ENCODE measurements around the gene TBCC. TPM values are rescaled to one million over a fixed set of nuclear protein-coding genes. Genes with fewer than 3 reads are reported as not detected.

Gene TBCC
- total and polyA plus RNA-seq, 4 experiments from 2014 or later, result 57.4 to 138 (median 70.0) TPM

DNA sequence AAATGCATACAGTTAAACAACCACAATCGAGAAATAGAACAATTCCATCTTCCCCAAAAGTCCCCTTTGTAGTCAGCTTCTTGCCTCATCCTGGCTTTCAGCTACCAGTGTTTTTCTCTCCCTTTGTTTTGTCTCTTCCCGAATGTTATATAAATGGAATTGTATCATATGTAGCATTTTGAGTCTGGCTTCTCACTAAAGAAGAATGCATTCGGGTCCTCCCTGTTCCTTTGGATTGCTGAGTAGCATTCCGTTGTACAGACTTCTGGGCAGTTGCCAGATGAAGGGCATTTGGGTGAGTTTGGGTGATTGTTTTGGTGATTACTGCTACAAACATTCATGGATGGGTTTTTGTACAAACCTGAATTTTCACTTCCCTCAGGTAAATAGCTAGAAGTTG is 51.3 kb downstream of the TBCC start:
- peaks cover 29 to 51% of the 10 kb centered on the region in 2 donors for H3K36me3 Mint-ChIP-seq
- Histone ChIP-seq H3K36me3 (ENCODE audit: insufficient read depth, low read length) (peaks cover 15% of the 10 kb centered on the region), H3K27ac (ENCODE audit: low read depth, low read length) (no peak overlapping the region), H3K9me3 (ENCODE audit: control insufficient read depth in 1 of 2, low read length in 2 of 2) (no peaks in the 10 kb centered on the region), H3K27me3 (ENCODE audit: insufficient read depth, low read length) (no peaks in the 10 kb centered on the region), H3K4me1 (ENCODE audit: insufficient read depth, low read length) (peaks cover 12% of the 10 kb centered on the region), H3K4me3 (ENCODE audit: low read length in 2 of 2) (no peak overlapping the region)
- intact Hi-C loops (cut with micrococcal nuclease), result loop anchor here (5.0 kb wide), 1 partner anchor 33 kb away; no protein-coding TSS in a partner anchor
- no peak for DNase-seq
- CTCF ChIA-PET (ENCODE audit: partially characterized antibody), result interaction anchor here (0.6 to 4.4 kb wide), 6 partner anchors 26 to 185 kb away, joined by 3 to 23 read pairs (median 4); partner anchors contain the start of gene RPL7L1
- H3K27me3 Mint-ChIP-seq, result no peaks in the 10 kb centered on the region
- no peak overlapping the region for H3K4me3 Mint-ChIP-seq
- no peaks in the 10 kb centered on the region for H3K9me3 Mint-ChIP-seq
- H3K27ac Mint-ChIP-seq, result peak overlapping the region in 4 of 7 donors; percentile 44 to 87 (median 82)
- POLR2A ChIA-PET (ENCODE audit: partially characterized antibody), result interaction anchor here (1.2 to 2.6 kb wide), 2 partner anchors 32 to 93 kb away, joined by 4 to 8 read pairs; no protein-coding TSS in a partner anchor
- peaks cover 15 to 25% (median 20%) of the 10 kb centered on the region in 4 donors for H3K4me1 Mint-ChIP-seq

Other genes with a start within 250 kb of the TBCC start
- gene UBR2, start 182.1 kb downstream of the TBCC start, total RNA-seq, result 10 to 100 TPM; 55.0 to 55.7 TPM
- gene UBR2, start 182.1 kb downstream of the TBCC start, polyA plus RNA-seq, result 10 to 100 TPM in 1 of 2 donors, 1 to 10 TPM in 1; 4.9 to 13.1 TPM
- not detected for gene PRPH2, start 23.5 kb downstream of the TBCC start, total RNA-seq
- gene PRPH2, start 23.5 kb downstream of the TBCC start, polyA plus RNA-seq, result under 1 TPM in 1 of 2 donors, not detected in 1; 0.11 TPM
- gene BICRAL, start 35.9 kb upstream of the TBCC start, total RNA-seq, result 10 to 100 TPM; 36.4 to 38.5 TPM
- gene BICRAL, start 35.9 kb upstream of the TBCC start, polyA plus RNA-seq, result 1 to 10 TPM; 2.4 to 6.1 TPM
- 10 to 100 TPM; 89.2 to 89.8 TPM for gene RPL7L1, start 133.5 kb upstream of the TBCC start, total RNA-seq
- 10 to 100 TPM; 39.6 to 82.2 TPM for gene RPL7L1, start 133.5 kb upstream of the TBCC start, polyA plus RNA-seq
- gene PTCRA, start 169.9 kb upstream of the TBCC start, total RNA-seq, result not detected
- not detected for gene PTCRA, start 169.9 kb upstream of the TBCC start, polyA plus RNA-seq
- gene CNPY3, start 183.4 kb upstream of the TBCC start, total RNA-seq, result 10 to 100 TPM; 83.4 to 86.7 TPM
- gene CNPY3, start 183.4 kb upstream of the TBCC start, polyA plus RNA-seq, result 10 to 100 TPM; 92.7 to 95.8 TPM
- 1 to 10 TPM; 1.1 to 1.2 TPM for gene GNMT, start 214.7 kb upstream of the TBCC start, total RNA-seq
- under 1 TPM in 1 of 2 donors, not detected in 1; 0.36 TPM for gene GNMT, start 214.7 kb upstream of the TBCC start, polyA plus RNA-seq
- 10 to 100 TPM; 38.9 to 40.5 TPM for gene PEX6, start 233.1 kb upstream of the TBCC start, total RNA-seq
- gene PEX6, start 233.1 kb upstream of the TBCC start, polyA plus RNA-seq, result 10 to 100 TPM; 14.5 TPM
- gene PPP2R5D, start 238.5 kb upstream of the TBCC start, total RNA-seq, result 10 to 100 TPM; 36.6 to 38.0 TPM
- gene PPP2R5D, start 238.5 kb upstream of the TBCC start, polyA plus RNA-seq, result 10 to 100 TPM; 22.3 to 30.8 TPM

Measured in CD4-positive, alpha-beta memory T cell (primary cell).